ENCODE data around the gene RIGI. TPM values are rescaled to one million over a fixed set of nuclear protein-coding genes. Genes with fewer than 3 reads are reported as not detected.

RIGI gene
- total and polyA plus RNA-seq, 2 of the 13 experiments (the other 11 are each of a cell fraction or from before 2014, with no cell fraction given): 3.0 to 8.2 TPM

DNA sequence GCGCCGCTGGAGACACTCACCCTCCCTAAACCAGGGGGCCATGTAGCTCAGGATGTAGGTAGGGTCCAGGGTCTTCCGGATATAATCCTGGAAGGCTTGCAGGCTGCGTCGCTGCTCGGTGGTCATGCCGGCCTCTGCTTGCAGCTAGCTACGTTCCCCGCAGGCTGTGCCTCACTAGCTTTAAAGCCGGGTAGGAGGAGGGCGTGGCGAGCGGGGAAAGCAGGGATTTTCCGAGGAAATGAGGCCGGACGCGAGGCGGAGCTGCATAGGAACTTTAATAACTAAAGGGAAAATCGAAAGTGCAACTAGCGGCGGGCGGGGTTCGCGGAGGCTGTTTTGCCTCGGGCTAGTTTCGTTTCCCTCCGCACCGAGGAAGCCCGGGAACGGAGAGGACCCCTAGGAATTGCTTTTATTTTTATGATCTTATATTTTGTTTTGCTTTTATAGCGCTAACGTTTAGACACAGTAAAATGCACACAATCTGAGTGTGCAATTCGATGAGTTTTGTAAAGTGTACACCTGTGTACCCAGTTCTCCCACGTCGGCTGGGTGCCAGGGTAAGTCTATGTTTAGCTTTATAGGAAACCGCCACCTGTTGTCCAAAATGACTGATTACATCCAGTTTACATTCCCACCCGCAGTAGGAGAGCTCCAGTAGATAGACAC is at the start of gene RIGI (continued):
- TF ChIP-seq ZBTB33 (CRISPR knock-in tag; IDR thresholded peaks at IDR 0.05) (no peak), ZNF513 (CRISPR knock-in tag; conservative IDR thresholded peaks at IDR 0.05) (no peak), ZSCAN31 (CRISPR knock-in tag; IDR thresholded peaks at IDR 0.05; ENCODE audit: low read depth) (no peak), ZNF510 (CRISPR knock-in tag; IDR thresholded peaks at IDR 0.05; ENCODE audit: low read depth) (0 out of 2 replicates have a peak, but pooled peaks have one; percentile 47), EHMT2 (IDR thresholded peaks at IDR 0.05; ENCODE audit: borderline replicate concordance, low read depth, low read length) (no peak), TFAP4 (IDR thresholded peaks at IDR 0.05; ENCODE audit: borderline replicate concordance, low read depth) (no peak; the same call in 1 of the 2 replicates), IKZF1 (IDR thresholded peaks at IDR 0.05) (no peak), ZNF234 (CRISPR knock-in tag; conservative IDR thresholded peaks at IDR 0.05) (no peak), THYN1 (CRISPR knock-in tag; IDR thresholded peaks at IDR 0.05; ENCODE audit: borderline replicate concordance, low read depth) (no peak), GATAD2A (CRISPR knock-in tag; IDR thresholded peaks at IDR 0.05) (peak; percentile 55), JARID2 (CRISPR knock-in tag; IDR thresholded peaks at IDR 0.05; ENCODE audit: insufficient replicate concordance) (no peak), ZNF501 (CRISPR knock-in tag; IDR thresholded peaks at IDR 0.05) (peak; percentile 81), SUZ12 (IDR thresholded peaks at IDR 0.05; ENCODE audit: low read depth, low read length) (no peak)
- TF ChIP-seq, protein P1, sequence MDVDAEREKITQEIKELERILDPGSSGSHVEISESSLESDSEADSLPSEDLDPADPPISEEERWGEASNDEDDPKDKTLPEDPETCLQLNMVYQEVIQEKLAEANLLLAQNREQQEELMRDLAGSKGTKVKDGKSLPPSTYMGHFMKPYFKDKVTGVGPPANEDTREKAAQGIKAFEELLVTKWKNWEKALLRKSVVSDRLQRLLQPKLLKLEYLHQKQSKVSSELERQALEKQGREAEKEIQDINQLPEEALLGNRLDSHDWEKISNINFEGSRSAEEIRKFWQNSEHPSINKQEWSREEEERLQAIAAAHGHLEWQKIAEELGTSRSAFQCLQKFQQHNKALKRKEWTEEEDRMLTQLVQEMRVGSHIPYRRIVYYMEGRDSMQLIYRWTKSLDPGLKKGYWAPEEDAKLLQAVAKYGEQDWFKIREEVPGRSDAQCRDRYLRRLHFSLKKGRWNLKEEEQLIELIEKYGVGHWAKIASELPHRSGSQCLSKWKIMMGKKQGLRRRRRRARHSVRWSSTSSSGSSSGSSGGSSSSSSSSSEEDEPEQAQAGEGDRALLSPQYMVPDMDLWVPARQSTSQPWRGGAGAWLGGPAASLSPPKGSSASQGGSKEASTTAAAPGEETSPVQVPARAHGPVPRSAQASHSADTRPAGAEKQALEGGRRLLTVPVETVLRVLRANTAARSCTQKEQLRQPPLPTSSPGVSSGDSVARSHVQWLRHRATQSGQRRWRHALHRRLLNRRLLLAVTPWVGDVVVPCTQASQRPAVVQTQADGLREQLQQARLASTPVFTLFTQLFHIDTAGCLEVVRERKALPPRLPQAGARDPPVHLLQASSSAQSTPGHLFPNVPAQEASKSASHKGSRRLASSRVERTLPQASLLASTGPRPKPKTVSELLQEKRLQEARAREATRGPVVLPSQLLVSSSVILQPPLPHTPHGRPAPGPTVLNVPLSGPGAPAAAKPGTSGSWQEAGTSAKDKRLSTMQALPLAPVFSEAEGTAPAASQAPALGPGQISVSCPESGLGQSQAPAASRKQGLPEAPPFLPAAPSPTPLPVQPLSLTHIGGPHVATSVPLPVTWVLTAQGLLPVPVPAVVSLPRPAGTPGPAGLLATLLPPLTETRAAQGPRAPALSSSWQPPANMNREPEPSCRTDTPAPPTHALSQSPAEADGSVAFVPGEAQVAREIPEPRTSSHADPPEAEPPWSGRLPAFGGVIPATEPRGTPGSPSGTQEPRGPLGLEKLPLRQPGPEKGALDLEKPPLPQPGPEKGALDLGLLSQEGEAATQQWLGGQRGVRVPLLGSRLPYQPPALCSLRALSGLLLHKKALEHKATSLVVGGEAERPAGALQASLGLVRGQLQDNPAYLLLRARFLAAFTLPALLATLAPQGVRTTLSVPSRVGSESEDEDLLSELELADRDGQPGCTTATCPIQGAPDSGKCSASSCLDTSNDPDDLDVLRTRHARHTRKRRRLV (CRISPR knock-in tag; IDR thresholded peaks at IDR 0.05): no peak
- TF ChIP-seq, protein P2, sequence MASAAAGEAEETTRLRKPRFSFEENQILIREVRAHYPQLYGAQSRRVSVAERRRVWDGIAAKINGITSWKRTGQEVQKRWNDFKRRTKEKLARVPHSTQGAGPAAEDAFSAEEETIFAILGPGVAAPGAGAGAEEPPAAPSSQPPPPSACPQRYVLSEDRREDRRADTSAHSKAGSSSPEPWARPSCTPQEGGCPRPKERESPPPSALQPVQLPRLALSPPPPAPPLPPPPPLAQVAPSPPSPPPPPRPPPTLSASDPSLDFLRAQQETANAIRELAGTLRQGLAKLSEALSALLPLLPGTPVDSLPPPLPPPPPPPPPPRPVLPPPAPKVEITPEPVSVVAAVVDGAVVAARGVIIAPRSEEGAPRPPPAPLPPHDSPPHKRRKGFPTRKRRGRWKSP (CRISPR knock-in tag; IDR thresholded peaks at IDR 0.05): peak; percentile 76; the same call in 1 of the 2 replicates

All from HepG2 (cell line).